GM12864 (cell line): ENCODE measurements around the gene ZNF266.

Experiments used
- DNase-seq: peaks from one replicate; pipeline ENCODE4 v3.0.0-alpha.2; 2011; ENCODE audit warnings: low read depth
- H3K4me3 ChIP-seq: 2 replicates; pipeline ENCODE4 v1.5.1; 2011; ENCODE audit warnings: mild to moderate bottlenecking, low read depth, low read length, control low read depth
- TF ChIP-seq, protein P1 (sequence below): IDR thresholded peaks from 2 replicates; pipeline ENCODE4 v1.5.1; 2011; ENCODE audit warnings: low read depth, mild to moderate bottlenecking, moderate library complexity, low read length, control low read depth, inconsistent platforms; ENCODE audit errors: missing control alignments

The ZNF266 gene

GRCh38 chr19:9435279-9436268 is at the start of gene ZNF266:
ZNF266 (minus strand) TSS chr19:9435573; CDS start chr19:9420089, 15,484 bp downstream.
- TF ChIP-seq, protein P1, sequence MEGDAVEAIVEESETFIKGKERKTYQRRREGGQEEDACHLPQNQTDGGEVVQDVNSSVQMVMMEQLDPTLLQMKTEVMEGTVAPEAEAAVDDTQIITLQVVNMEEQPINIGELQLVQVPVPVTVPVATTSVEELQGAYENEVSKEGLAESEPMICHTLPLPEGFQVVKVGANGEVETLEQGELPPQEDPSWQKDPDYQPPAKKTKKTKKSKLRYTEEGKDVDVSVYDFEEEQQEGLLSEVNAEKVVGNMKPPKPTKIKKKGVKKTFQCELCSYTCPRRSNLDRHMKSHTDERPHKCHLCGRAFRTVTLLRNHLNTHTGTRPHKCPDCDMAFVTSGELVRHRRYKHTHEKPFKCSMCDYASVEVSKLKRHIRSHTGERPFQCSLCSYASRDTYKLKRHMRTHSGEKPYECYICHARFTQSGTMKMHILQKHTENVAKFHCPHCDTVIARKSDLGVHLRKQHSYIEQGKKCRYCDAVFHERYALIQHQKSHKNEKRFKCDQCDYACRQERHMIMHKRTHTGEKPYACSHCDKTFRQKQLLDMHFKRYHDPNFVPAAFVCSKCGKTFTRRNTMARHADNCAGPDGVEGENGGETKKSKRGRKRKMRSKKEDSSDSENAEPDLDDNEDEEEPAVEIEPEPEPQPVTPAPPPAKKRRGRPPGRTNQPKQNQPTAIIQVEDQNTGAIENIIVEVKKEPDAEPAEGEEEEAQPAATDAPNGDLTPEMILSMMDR, result peak; percentile 61
- H3K4me3 ChIP-seq, result peak within 1 kb of the TSS; percentile 85
- DNase-seq, result peak; percentile 77

- TF ChIP-seq, protein P1, result no peak
- no peak overlapping the region for H3K4me3 ChIP-seq
- no peak for DNase-seq
Measured at GRCh38 chr19:9485140-9485539, 49.8 kb upstream of the ZNF266 start.

DNA sequence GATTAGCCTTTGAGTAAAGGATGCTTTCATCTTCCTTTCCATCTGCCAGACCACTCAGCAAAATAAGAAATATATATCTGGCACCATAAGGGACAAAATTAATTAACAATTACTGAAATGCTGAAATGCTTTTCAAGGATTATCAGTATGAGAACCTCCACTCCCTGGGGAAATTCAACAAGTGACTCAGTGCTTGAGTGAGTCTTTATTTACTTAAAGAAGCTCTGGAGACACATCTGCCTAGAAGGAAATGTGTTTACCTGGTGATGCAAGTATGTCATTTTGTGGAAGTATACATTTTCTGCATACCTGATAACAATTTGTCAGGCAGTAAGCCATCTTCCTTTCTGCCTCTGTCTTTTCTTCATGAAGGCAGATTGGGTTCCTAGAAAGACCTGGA is 39.6 kb upstream of the ZNF266 start:
- TF ChIP-seq, protein P1, result no peak
- DNase-seq, result no peak
- no peak overlapping the region for H3K4me3 ChIP-seq

DNA sequence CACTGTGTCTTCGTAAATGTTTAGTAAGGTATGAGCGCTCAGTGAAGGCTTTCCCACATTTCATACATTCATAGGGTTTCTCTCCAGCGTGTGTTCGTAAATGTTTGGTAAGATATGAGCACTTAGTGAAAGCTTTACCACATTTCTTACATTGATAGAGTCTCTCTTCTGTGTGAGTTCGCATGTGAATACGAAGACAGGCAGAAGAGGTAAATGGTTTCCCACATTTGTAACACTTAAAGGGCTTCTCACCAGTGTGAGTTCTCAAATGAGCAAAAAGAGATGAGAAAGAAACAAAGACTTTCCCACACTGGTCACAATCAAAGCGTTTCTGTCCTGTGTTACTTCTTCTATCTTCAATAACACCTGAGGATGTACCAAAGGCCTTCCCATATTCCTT is 31.8 kb upstream of the ZNF266 start:
- no peak for DNase-seq
- H3K4me3 ChIP-seq, result no peak overlapping the region
- TF ChIP-seq, protein P1, result no peak

- H3K4me3 ChIP-seq, result no peak overlapping the region
- TF ChIP-seq, protein P1, result no peak
- no peak for DNase-seq
Measured at GRCh38 chr19:9461938-9462337, 26.6 kb upstream of the ZNF266 start.

- no peak overlapping the region for H3K4me3 ChIP-seq
- no peak for DNase-seq
- TF ChIP-seq, protein P1, result no peak
Measured at GRCh38 chr19:9456018-9456689, 20.8 kb upstream of the ZNF266 start.
